Measurements from ENCODE around the gene RAPGEF1. TPM values are rescaled to one million over a fixed set of nuclear protein-coding genes. Genes with fewer than 3 reads are reported as not detected.

Gene RAPGEF1
- total and polyA plus RNA-seq, 7 experiments from 2014 or later = 1.2 to 181 (median 84.8) TPM

DNA sequence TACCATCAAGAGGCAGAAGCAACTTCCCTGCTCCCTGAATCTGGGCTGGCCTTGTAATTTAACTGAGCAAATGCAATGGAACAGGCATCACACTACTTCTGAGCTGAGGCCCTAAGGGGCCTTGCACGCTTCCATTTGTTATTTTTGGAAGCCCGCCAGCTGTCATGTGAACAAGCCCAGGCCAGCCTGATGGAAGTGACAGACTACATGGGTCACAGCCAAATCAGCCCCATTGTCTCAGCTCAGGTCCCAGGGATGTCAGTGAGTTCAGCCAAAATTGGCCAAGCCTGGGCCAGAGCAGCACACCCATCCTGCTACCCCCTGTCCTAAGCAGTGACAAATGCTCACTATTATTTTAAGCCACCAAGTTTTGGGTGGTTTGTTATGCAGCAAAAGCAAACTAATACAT, 121.8 kb downstream of the RAPGEF1 start:
- Histone ChIP-seq H3K27me3 (ENCODE audit: control insufficient read depth in 2 of 2, insufficient read depth in 2 of 2, low read length in 2 of 2) (no peaks in the 10 kb centered on the region), H3K4me1 (ENCODE audit: control insufficient read depth in 2 of 2, insufficient read depth in 2 of 2, low read length in 2 of 2) (peaks cover 0 to 7% of the 10 kb centered on the region in 2 donors), H3K4me3 (ENCODE audit: low read length) (no peak overlapping the region), H3K36me3 (ENCODE audit: control insufficient read depth in 2 of 3, insufficient read depth in 3 of 3, low read length in 3 of 3) (peaks cover 10 to 90% (median 10%) of the 10 kb centered on the region in 3 experiments), H3K27ac (ENCODE audit: low read depth, low read length) (no peak overlapping the region), H3K9me3 (ENCODE audit: control insufficient read depth in 2 of 3, low read length in 3 of 3) (no peaks in the 10 kb centered on the region)
- H3K4me3 Mint-ChIP-seq = no peak overlapping the region
- no peaks in the 10 kb centered on the region for H3K9me3 Mint-ChIP-seq
- H3K4me1 Mint-ChIP-seq = peaks cover 0 to 20% (median 9%) of the 10 kb centered on the region in 7 donors
- peak overlapping the region in 1 of 9 donors; percentile 36 for H3K27ac Mint-ChIP-seq
- intact Hi-C loops (cut with micrococcal nuclease) = no loop called here
- H3K27me3 Mint-ChIP-seq = no peaks in the 10 kb centered on the region
- ChIA-PET CTCF (no interaction called here), POLR2A (no interaction called here)
- peaks cover 18 to 56% (median 29%) of the 10 kb centered on the region in 5 donors for H3K36me3 Mint-ChIP-seq
- no peak for DNase-seq
- no peak for ATAC-seq

DNA sequence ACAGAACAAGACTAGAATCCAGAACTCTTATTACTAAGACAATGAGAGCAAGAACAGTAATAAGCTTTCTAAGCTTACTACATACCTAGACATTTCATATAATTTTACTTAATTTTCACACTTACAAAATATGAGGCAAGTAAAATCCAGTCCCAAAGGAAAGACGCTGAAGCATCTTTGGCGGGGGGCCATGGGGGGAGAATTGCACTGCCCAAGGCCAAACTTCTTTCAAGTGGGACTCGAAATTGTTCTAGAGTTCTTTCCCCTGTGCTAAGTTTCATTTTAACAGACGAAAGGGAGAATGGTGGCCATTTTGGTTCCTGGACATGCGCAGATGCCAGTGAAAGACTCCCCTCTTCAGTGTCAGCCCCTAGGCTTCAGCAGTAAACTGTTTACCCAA, 122.3 kb downstream of the RAPGEF1 start:
- H3K9me3 Mint-ChIP-seq = no peaks in the 10 kb centered on the region

DNA sequence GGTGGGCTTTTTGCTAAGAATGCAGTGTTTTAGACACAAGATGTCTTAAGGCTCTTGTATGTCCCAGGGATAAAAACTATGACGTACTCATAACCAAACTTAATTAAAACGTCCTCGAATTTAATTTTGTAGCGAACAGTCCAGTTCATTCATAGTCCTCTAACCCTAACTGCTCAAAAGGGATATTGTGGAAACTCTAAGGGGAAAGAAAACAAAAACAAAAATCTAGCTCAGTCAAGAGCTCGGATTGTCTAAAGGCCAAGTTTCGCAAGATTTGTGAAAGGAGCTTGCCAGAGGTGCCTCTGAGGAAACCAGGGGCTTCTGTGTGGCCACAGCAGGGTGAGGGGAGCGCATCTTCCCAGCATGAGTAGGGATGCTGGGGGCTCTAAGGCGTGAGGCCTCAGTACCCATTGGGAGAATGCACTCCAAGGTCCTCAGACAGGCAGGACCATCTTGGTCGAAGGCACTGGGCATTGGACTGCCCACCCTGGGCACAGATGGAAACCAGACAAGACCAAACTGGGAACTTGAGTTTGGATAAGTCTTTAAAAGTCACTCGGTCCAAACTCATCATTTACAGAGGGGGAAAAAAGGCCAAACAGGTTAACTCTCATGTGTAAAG, 122.8 kb downstream of the RAPGEF1 start:
- Mint-ChIP-seq H3K9me3 (no peaks in the 10 kb centered on the region), H3K27me3 (no peaks in the 10 kb centered on the region), H3K36me3 (peaks cover 18 to 54% (median 29%) of the 10 kb centered on the region in 5 donors), H3K4me1 (peaks cover 0 to 18% (median 9%) of the 10 kb centered on the region in 7 donors), H3K4me3 (no peak overlapping the region), H3K27ac (peak overlapping the region in 2 of 9 donors; percentile 6 to 59)
- Histone ChIP-seq H3K27me3 (ENCODE audit: control insufficient read depth in 2 of 2, insufficient read depth in 2 of 2, low read length in 2 of 2) (no peaks in the 10 kb centered on the region), H3K9me3 (ENCODE audit: control insufficient read depth in 2 of 3, low read length in 3 of 3) (no peaks in the 10 kb centered on the region), H3K36me3 (ENCODE audit: control insufficient read depth in 2 of 3, insufficient read depth in 3 of 3, low read length in 3 of 3) (peaks cover 10 to 97% (median 10%) of the 10 kb centered on the region in 3 experiments), H3K4me3 (ENCODE audit: low read length) (no peak overlapping the region), H3K27ac (ENCODE audit: low read depth, low read length) (no peak overlapping the region), H3K4me1 (ENCODE audit: control insufficient read depth in 2 of 2, insufficient read depth in 2 of 2, low read length in 2 of 2) (peaks cover 0 to 7% of the 10 kb centered on the region in 2 donors)
- intact Hi-C loops (cut with micrococcal nuclease) = no loop called here
- DNase-seq (no peak), ATAC-seq (no peak)
- ChIA-PET CTCF (interaction anchor here (0.9 kb wide), 1 partner anchor 49 kb away, joined by 3 read pairs; no protein-coding TSS in a partner anchor), POLR2A (interaction anchor here (0.7 kb wide), 1 partner anchor 10 kb away, joined by 3 read pairs; no protein-coding TSS in a partner anchor)

More for the DNA sequence above, 122.3 kb downstream of the RAPGEF1 start:
- Histone ChIP-seq H3K27ac (ENCODE audit: low read depth, low read length) (no peak overlapping the region), H3K4me1 (ENCODE audit: control insufficient read depth in 2 of 2, insufficient read depth in 2 of 2, low read length in 2 of 2) (peaks cover 0 to 7% of the 10 kb centered on the region in 2 donors), H3K36me3 (ENCODE audit: control insufficient read depth in 2 of 3, insufficient read depth in 3 of 3, low read length in 3 of 3) (peaks cover 10 to 92% (median 10%) of the 10 kb centered on the region in 3 experiments), H3K4me3 (ENCODE audit: low read length) (no peak overlapping the region), H3K27me3 (ENCODE audit: control insufficient read depth in 2 of 2, insufficient read depth in 2 of 2, low read length in 2 of 2) (no peaks in the 10 kb centered on the region), H3K9me3 (ENCODE audit: control insufficient read depth in 2 of 3, low read length in 3 of 3) (no peaks in the 10 kb centered on the region)
- H3K27ac Mint-ChIP-seq = peak overlapping the region in 1 of 9 donors; percentile 36
- H3K4me3 Mint-ChIP-seq = no peak overlapping the region
- POLR2A ChIA-PET = no interaction called here
- DNase-seq = no peak
- no peak for ATAC-seq
- no peaks in the 10 kb centered on the region for H3K27me3 Mint-ChIP-seq
- H3K4me1 Mint-ChIP-seq = peaks cover 0 to 18% (median 9%) of the 10 kb centered on the region in 7 donors
- CTCF ChIA-PET = interaction anchor here (0.9 kb wide), 1 partner anchor 49 kb away, joined by 3 read pairs; no protein-coding TSS in a partner anchor
- intact Hi-C loops (cut with micrococcal nuclease) = no loop called here
- H3K36me3 Mint-ChIP-seq = peaks cover 18 to 54% (median 29%) of the 10 kb centered on the region in 5 donors

DNA sequence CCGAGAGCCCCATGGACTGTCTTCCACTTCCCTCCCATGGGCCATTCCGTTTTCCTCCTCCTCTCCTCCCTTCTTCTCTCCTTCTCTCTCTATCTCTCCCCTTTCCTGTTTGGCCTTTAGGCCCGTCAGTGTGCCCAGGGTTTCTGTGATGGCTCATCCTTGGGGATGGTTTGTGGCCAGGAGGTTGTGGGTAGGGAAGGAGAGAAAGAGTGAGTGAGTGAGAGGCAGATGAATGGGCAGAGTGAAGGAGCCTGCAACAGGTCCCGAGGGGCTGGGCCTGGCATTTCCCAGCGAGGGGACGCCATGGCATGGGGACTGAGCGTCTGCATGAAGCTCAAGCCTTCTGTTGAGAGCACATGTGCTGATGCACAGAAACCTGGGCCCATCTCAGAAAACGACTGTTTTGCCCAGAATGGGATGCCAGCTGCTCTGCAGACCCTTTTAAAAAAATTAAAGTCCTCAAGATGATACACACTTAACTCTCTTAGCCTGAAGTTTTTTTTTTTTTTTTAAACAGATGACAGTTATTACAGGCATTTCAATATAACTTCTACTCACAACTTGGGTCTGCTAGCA, 125.4 kb downstream of the RAPGEF1 start:
- no peaks in the 10 kb centered on the region for H3K9me3 ChIP-seq (ENCODE audit: control insufficient read depth in 2 of 3, low read length in 3 of 3)
- ChIA-PET POLR2A (no interaction called here), CTCF (no interaction called here)
- Mint-ChIP-seq H3K27me3 (no peaks in the 10 kb centered on the region), H3K36me3 (peaks cover 15 to 42% (median 23%) of the 10 kb centered on the region in 5 donors), H3K4me1 (peaks cover 0 to 18% (median 0%) of the 10 kb centered on the region in 7 donors), H3K4me3 (no peak overlapping the region), H3K9me3 (no peaks in the 10 kb centered on the region), H3K27ac (peak overlapping the region in 1 of 9 donors; percentile 28)
- H3K27ac ChIP-seq (ENCODE audit: low read depth, low read length) = no peak overlapping the region
- intact Hi-C loops (cut with micrococcal nuclease) = no loop called here
- no peak overlapping the region for H3K4me3 ChIP-seq (ENCODE audit: low read length)
- ATAC-seq = no peak
- H3K4me1 ChIP-seq (ENCODE audit: control insufficient read depth in 2 of 2, insufficient read depth in 2 of 2, low read length in 2 of 2) = no peaks in the 10 kb centered on the region
- peaks cover 6 to 86% (median 6%) of the 10 kb centered on the region in 3 experiments for H3K36me3 ChIP-seq (ENCODE audit: control insufficient read depth in 2 of 3, insufficient read depth in 3 of 3, low read length in 3 of 3)
- no peaks in the 10 kb centered on the region for H3K27me3 ChIP-seq (ENCODE audit: control insufficient read depth in 2 of 2, insufficient read depth in 2 of 2, low read length in 2 of 2)
- DNase-seq = no peak

DNA sequence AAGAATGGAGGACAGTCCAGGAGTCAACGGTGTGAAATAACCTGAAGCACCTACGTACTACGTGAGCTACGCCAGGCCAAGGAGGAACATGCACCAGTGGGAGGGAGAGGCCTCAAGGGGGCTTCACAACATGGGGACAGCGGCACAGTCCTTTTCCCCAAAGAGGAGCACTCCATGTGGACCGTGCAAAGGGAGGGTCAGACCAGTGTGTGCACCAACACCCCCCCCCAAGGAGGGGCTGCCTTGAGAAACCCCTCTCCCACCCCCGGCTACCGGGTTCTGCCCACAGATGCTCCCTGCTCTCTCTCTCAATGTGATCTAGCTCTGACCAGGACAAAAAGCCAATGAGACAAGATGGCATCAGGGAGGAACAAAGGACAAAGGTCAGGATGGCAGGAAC, 126.0 kb downstream of the RAPGEF1 start:
- H3K9me3 Mint-ChIP-seq = no peaks in the 10 kb centered on the region
- CTCF ChIA-PET = no interaction called here
- H3K4me3 Mint-ChIP-seq = no peak overlapping the region
- intact Hi-C loops (cut with micrococcal nuclease) = no loop called here
- H3K27me3 Mint-ChIP-seq = no peaks in the 10 kb centered on the region
- H3K27ac Mint-ChIP-seq = no peak overlapping the region
- DNase-seq = no peak
- POLR2A ChIA-PET = no interaction called here
- Histone ChIP-seq H3K27me3 (ENCODE audit: control insufficient read depth in 2 of 2, insufficient read depth in 2 of 2, low read length in 2 of 2) (no peaks in the 10 kb centered on the region), H3K4me1 (ENCODE audit: control insufficient read depth in 2 of 2, insufficient read depth in 2 of 2, low read length in 2 of 2) (no peaks in the 10 kb centered on the region), H3K36me3 (ENCODE audit: control insufficient read depth in 2 of 3, insufficient read depth in 3 of 3, low read length in 3 of 3) (peaks cover 6 to 86% (median 6%) of the 10 kb centered on the region in 3 experiments), H3K27ac (ENCODE audit: low read depth, low read length) (no peak overlapping the region), H3K9me3 (ENCODE audit: control insufficient read depth in 2 of 3, low read length in 3 of 3) (no peaks in the 10 kb centered on the region), H3K4me3 (ENCODE audit: low read length) (no peak overlapping the region)
- H3K36me3 Mint-ChIP-seq = peaks cover 14 to 40% (median 21%) of the 10 kb centered on the region in 5 donors
- no peak for ATAC-seq
- peaks cover 0 to 15% (median 0%) of the 10 kb centered on the region in 7 donors for H3K4me1 Mint-ChIP-seq

DNA sequence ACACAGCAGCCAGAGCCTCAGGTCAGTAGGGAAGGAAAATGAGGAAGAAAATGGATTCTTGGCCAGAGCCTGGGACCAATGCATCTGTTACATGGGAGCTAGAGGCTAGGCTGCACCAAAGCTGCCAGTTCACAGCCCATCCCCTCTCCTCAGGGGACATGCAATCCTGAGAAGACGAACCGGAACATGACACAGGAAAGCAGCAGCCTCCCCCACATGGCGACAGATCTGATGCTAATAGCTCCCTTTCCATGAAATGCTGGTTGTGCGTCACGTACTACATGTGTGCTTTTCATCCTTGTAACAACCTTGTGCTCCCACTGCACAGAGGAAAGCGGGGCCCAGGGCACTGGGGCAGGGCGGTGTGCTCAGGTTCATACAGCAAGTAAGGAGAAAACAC, 127.0 kb downstream of the RAPGEF1 start:
- ChIA-PET POLR2A (no interaction called here), CTCF (no interaction called here)
- no peak for DNase-seq
- Mint-ChIP-seq H3K27ac (peak overlapping the region in 6 of 9 donors; percentile 7 to 35 (median 13)), H3K36me3 (peaks cover 11 to 35% (median 16%) of the 10 kb centered on the region in 5 donors), H3K4me1 (peaks cover 0 to 9% (median 0%) of the 10 kb centered on the region in 7 donors), H3K4me3 (no peak overlapping the region), H3K27me3 (no peaks in the 10 kb centered on the region), H3K9me3 (no peaks in the 10 kb centered on the region)
- H3K27ac ChIP-seq (ENCODE audit: low read depth, low read length) = no peak overlapping the region
- H3K27me3 ChIP-seq (ENCODE audit: control insufficient read depth in 2 of 2, insufficient read depth in 2 of 2, low read length in 2 of 2) = no peaks in the 10 kb centered on the region
- no peaks in the 10 kb centered on the region for H3K9me3 ChIP-seq (ENCODE audit: control insufficient read depth in 2 of 3, low read length in 3 of 3)
- H3K4me3 ChIP-seq (ENCODE audit: low read length) = no peak overlapping the region
- no peaks in the 10 kb centered on the region for H3K4me1 ChIP-seq (ENCODE audit: control insufficient read depth in 2 of 2, insufficient read depth in 2 of 2, low read length in 2 of 2)
- ATAC-seq = no peak
- peaks cover under 1 to 83% (median 6%) of the 10 kb centered on the region in 3 experiments for H3K36me3 ChIP-seq (ENCODE audit: control insufficient read depth in 2 of 3, insufficient read depth in 3 of 3, low read length in 3 of 3)
- intact Hi-C loops (cut with micrococcal nuclease) = no loop called here

Data from naive thymus-derived CD4-positive, alpha-beta T cell (primary cell).